HG02884 (cell line): ENCODE measurements around the gene PLEKHM3.
"Not testable (repeated sequence)": the region's sequence is repeated elsewhere in the genome, so short reads cannot be mapped to it uniquely, and the experiment has no call there.

Experiments
- ATAC-seq: cut with Tn5 transposase; IDR thresholded peaks from one replicate; pipeline ENCODE4 v1.9.1; 2021; ENCODE audit warnings: mild to moderate bottlenecking, moderate library complexity; ENCODE audit not compliant: unreplicated experiment

Gene PLEKHM3

DNA sequence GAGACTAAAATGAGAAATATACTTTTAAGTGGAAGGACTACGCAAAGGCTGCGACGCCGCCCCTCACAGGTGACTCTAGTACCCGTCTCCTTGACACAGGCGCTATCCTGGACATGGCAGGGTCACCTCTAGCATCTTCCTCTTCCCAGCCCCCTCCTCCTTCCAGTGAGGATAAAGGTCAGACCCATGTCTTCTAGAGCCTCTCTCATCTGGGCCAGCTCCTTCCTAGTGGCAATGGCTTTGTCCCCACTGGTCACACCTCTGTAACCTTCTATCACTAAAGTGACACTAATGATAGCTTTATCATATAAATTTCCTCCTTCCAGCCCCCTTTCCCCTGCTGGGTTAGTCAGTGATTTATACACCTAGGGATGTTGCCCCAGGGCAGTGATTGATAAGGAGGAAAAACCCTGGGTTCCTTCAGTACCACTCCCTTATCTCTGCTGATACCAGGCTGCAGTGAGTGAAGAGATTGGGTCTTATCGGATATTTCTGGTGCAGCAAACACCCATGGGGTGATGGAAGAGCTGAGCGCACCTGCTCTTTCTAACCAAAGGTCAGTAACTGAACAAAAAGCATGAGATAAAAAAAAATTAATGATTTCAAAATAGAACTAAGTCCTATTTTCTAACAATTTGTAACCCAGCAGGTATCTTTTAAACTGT, 193.6 kb downstream of the PLEKHM3 start:
- ATAC-seq = no peak

DNA sequence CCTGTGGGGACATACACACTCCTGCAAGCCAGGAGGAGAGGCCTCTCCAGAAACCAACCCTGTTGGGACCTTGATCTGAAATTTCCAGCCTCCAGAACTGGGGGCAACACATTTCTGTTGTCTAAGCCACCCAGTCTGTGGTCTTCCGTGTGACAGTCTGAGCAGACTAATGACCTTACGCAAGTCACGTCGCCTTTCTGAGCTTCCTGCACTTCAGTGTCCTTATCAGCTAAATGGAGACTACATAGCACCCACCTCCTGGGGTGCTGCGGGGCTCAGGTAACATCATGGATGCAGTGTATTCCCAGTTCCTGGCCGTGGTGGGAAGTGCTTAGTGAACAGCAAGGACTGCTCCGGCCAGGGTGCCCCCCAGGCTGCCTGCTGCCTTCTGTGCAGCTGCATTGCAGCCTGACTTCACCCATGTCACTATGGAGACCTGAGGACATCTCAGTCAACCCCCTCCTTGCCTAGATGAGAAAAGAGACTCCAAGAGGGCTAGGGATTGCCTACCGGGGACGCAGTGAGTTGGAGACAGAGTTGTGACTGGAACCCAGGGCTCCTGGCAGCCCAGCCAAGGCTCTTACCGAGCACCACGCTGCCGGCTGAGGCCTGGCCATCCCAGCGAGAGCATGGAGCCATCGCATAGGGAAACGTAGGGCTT, 194.4 kb downstream of the PLEKHM3 start:
- ATAC-seq = no peak

DNA sequence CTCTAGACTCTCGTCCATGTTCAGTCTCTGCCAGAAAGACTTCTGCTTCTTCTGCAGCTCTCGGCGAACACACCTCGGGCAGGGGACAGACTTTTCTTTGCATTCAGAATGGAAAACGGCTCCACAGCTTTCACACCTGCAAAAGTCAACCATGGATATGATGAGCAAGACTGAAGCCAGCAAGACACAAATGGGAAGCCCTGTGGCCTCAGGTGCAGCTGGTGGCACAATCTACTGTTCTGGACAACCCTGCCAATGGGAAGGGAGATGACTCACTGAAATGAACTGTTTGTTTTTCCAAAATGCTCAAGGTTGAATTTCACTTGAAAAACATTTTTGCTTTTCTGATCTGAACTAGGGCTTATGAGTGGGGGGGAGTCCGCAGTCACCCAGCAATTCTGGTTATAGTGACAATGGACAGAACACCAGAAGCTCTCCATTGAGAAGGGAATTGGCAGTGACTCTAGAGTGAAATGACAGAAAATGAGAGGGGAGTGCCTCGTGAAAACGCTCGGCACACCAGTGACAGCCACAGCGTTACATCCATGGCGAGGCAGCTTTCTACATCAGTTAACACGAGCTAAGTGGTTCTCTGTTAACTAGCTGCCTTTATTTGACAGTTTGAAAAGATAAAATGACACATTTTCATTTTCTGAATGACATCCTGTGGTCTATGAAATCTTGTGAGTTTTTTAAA, 196.8 kb downstream of the PLEKHM3 start:
- no peak for ATAC-seq

DNA sequence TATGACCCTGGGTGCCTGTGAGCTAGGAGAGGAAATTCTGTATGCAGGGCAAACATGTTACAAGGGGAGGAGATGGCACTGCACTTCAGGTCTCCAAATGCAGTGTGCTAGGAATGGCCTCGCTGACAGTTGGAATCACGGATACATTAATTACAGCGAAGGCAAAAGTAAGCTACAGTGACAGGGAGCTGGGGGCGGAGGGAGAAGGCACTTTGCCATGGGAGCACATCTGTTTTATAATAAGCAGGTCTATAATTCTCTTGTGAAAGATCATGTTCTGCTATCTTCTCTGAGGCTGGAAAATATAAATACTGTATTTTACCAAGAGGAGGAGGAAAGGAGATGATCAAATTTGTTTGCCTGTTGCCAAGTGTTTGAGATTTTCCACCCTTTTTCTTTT, 199.3 kb downstream of the PLEKHM3 start:
- ATAC-seq = no peak

DNA sequence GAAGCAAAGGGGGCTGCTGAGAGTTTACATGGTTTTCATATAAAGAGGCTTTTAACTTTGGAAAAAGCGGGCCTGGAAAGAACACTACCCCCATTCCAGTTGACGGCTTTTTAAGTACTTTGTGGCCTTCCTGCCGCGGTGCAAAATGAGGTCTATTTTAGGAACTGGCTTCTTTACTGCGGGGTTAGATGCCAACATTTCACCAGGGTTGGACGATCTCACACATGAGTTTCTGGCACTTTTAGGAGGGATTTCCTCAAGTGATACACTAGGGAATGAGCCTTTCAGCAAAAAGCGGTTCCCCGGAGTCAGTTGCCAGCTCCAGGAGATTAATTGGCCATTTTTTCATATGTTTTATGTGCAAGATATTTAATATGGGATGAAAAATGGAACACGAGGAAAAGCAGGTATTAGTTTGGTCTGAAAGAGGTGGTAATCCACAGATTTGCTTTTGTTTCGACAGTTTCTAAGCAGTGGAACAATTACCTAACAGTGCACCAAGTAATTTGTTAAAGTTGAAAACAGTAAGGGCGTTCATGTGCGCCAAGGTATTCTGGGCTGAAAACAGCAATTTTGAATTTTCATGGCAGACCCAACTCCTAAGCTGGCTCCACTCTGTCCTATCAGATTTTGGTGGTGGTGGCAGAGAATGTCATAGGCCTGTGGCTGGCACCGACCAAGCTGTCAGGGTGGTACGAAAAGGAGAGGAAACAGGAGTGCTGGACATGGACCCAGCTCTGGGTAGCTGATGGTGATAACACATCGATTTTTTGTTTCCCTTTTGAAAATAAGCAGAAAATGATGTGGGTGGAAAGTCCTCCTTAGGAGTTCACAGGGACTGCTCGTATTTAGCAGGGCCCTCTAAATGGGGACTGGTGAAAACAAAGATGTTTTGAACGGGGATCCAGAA, 200.0 kb downstream of the PLEKHM3 start:
- no peak for ATAC-seq

DNA sequence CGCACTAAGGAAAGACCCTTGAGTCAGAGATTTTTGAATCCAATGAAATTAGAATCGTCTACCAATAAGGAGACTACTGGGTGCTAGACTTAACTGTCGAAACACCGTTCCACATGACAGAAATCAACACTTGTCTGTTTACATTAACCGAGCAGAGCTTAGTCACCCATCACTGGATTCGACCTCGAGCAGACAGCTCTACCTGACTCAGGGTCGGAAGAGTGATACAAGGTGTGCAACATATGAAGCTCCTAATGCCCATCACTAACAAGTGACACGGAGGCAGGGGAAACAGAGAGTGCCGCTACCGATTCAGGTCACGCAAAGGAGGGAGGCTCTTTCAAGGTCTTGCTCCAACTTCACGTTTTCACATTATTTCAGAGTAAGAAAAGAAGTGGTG, 201.5 kb downstream of the PLEKHM3 start:
- no peak for ATAC-seq

DNA sequence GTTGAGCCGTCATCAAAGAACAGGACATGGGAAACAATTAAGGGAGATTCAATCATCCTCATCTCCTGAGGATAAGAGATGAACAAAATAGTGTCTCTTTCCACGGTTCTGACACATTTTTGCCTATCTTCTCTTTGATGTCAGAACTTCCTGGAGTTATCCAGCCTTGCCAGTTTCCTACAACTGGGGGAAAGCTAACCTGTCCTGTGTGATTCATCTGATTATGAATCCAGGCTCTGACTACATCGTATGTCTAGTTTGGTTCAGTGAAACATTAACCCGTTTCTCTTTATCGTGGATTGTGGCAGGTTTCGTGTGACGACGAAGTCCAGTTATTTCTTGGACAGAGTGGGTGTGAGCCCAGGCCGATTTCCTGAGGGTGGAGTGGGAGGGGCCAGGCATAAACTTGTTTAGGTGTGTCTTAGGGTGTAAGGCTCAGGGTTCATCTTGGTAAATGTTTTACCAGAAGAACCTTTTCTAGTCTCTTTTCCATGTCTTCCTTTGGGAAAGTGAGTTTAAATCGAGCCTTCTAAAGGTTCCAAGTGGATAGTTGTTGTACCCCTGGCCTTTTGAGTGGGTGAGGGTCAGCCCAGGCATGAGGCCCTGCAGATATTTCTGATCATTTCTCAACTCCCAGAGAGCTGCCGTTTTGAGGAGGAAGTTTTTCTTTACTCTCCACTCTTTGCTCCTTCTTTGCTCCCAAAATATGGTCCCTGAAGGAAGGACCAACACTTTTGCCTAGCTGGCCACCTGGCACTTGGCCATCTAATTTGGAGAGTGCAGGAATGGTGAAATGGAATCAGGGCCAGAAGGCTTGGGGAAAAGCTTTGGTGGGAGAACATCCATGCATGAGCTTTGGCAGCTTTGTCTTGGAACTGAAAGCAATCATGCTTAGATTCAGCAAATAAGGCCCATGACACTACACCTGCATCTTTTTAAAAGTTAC, 205.2 kb downstream of the PLEKHM3 start:
- no peak for ATAC-seq

DNA sequence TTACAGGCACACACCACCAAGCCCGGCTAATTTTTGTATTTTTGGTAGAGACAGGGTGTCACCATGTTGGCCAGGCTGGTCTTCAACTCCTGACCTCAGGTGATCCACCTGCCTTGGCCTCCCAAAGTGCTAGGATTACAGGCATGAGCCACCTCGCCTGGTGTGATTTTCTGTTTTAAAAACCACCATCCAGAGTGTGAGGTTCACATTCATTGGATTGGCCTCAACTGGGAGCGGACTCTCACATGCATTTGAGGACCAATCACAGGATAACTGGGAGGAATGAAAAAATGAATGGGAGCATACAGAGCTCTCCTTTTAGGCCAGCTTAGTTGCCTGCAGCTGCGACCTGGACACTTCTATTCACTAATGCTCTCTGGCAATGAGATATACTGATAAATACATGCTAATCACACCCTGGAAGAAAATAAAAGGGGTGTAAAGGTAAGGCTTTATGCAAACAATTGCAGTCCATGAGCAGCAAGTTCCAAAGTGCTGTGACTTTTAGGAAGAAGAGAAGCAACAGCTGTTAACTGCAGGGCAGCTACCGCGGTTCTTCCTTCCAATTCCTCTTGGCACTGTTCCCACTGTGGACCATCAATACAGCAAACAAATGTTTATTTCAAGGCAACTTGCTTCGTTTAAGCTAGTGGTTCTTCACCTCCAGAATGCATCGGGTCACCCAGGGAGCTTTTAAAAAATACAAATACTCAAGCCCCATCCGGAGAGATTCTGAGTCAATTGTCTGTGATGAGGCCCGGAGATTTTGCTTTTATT, 206.1 kb downstream of the PLEKHM3 start:
- ATAC-seq = no peak

DNA sequence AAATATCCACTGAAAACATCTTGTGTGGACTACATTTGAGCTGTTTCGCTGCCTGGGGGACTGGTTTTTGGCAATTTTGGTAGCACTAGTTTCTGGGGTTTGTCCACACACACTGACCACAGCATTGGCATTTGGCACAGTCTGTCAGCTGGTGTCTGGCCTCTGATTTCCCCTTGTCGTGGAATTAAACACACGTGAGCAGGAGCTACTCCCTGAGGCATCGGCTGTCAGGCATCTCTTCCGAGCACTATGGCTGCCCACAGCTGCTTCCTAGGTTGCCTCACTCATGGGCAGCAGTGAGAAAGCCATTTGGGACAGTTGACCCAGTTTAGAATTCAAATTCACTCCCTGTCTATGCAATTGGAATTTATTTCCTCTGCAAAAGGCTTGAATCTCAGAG, 208.8 kb downstream of the PLEKHM3 start:
- ATAC-seq = no peak

DNA sequence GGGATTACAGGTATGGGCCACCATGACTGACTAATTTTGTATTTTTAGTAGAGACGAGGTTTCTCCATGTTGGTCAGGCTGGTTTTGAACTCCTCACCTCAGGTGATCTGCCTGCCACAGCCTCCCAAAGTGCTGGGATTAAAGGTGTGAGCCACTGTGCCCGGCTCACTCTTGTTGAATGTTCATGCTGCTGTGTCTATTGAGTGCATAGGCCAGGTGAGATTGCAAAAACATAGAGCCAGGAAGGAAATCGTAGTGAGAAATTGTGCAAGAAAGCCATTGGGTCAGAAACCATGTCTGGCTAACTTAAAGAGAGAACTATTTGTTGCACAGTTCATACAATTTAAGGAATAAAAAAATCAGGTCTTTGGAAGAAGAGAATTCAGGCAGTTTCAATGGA, 210.1 kb downstream of the PLEKHM3 start:
- no peak for ATAC-seq

DNA sequence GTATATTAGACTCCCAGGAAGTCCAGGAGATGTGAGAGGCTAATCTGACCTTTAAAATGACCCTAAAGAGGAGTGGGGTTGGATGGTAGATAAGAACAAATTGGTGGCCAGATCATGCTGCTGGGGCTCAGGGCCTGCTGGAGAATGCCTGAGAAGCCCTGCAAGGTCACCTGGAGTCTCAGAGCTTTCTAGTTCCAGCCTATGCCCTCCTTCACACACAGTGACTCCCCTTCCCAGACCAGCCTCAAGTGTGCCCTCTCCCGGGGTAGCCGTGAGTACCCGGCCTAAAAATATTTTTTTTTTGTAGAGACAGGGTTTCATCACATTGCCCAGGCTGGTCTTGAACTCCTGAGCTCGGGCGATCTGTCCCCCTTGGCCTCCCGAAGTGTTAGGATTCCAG, 211.4 kb downstream of the PLEKHM3 start:
- no peak for ATAC-seq

DNA sequence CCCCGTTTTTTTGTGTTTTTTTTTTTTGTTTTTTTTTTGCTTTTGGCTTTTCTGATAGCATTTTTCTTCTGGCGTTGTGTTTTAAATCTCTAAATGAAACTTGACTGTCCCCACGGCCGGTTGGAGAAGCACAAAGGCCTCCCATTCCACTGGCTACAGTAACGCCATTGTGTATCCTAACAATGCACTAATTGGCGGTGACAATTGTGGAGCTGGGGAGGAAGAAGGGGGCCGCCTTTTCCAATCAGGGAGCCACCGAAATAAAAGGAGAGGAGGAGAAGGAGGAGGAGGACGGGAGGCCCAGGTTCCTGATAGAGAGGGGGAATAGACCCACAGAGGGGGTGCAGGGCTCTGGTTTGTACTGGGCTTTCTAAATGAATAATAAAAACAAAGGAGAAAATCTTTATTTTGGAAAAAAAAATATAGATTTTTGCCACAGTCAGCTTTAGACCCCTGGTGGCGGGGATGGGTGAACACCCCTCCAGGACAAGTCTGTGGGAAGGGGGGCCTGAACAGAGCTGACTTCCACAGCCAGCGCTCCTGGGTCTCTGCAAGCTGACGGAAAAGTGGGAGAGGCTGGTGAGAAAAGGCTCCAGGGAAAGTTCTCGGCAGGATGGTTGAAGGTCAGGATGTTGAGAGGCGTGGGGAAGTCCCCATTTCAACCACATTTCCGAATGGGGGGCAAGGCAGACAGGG, 212.0 kb downstream of the PLEKHM3 start:
- ATAC-seq = no peak

DNA sequence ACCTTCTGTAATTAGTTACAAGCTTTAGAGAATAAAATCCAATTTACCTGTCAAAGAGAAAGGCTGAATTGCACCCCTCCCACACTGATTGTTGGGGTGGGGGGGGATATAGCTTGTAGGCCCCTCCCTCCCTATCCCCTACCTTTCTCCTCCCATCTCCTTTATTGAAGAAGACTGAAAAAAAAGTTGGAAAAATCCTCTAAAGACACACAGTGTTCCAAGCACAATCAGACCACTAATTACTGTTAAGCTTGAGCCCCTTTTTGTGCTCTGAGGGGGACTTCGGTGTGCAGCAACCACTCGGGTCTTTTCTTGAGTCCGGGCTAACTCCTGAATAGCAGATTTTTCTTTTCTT, 212.6 kb downstream of the PLEKHM3 start:
- ATAC-seq = no peak

DNA sequence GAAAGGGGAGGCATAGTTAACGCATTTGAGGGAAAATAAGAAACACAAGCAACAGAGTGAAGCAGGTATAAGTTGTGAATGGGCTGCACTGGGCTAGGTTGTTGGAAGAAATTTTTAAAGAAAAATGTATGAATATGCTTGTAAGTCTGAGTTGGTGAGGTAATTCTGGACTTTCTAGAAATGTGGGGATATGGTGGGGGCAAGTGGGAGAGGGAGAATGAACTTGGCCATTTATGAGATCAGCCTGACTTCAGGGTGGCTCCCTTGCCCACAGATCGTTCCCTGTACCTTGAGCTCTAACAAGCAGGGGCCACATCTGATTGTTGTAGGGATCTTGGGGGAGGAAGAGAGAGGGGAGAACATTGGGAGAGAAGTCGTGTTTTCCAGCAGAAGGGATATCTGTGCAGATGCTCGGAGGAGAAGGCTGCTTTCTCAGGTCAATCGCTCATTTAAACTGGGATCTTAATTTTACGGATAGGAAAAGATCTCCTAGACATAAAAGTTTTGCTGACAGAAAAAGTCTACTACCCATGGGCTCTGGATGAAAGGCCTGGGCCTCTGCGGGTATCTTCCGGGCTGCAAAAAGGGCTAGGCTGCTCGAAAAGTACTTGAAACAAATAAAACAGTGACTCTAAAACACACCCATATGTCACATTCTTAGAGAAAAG, 213.1 kb downstream of the PLEKHM3 start:
- no peak for ATAC-seq

DNA sequence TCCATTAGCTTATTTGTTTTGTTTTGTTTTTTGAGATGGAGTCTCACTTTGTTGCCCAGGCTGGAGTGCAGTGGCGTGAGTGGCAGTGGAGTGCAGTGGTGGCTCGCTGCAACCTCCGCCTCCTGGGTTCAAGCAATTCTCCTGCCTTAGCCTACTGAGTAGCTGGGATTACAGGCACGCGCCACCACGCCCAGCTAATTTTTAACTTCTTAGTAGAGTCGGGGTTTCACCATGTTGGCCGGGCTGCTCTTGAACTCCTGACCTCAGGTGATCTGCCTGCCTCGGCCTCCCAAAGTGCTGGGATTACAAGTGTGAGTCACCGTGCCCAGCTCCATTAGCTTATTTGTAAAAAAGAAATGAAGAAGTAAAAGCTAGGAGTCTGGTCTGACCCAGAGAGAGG, 213.7 kb downstream of the PLEKHM3 start:
- ATAC-seq = not testable (repeated sequence)

DNA sequence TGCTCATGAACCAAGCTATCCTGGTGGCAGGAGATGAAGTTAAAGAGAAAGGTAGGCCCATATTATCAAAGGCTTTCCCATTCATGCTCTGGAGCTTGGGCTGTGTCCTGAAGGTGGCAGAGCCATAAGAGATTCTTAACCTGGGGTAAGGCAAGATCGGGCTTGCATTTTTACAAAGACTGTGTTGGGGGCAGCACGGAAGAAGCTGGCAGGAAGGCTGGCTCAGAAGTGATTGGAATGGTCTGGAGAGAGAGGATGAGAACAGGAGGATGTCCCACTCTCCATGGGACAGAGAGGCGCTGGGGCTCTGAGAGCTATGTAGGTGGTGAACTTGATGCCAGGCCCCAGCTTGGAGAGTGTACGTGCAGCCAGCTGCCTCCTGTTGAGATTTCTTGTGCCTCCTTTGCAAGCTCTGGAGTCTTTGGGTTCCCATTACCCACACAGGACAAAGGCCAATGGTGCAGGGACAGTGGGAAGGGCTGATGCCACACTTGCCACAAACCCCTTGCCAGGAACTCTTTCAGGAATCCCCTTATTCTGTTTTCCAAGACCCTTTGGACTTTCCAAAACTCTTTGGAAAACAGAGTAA, 215.0 kb downstream of the PLEKHM3 start:
- no peak for ATAC-seq

DNA sequence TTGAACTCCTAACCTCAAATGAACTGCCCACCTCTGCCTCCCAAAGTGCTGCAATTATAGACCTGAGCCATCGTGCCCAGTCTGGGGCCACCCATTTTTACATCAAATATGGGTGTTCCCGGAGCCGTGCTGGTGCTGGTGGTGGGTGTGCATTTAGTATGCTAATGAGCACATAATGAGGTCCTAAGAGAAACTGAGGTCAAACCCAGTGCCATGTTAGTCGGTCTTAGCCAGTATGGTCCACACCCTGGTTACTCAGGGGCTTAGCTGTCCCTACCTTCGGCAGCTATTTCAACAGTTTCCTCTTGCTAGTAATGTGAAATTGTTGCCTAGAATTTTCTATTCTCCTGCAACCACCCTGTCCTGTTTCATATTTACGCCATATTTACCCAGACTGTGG, 217.2 kb downstream of the PLEKHM3 start:
- ATAC-seq = no peak

DNA sequence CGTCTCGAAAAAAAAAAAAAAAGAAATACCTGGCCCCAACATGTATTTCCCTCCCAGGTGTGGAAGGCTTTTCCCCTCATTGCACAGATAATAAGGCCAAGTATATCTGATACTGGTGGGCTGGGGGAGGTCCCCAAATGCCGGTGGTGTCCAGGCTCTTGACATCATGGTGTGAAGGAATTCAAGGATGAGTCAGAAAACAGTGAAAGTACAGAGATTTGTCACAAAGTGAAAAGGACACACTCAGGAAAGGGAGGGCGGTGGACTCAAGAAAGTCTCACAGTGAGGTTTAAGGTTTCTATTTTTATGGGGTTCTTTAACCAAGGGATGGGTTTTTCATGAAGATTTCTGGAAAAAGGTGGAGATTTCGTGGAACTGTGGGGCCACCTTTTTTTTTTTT, 217.8 kb downstream of the PLEKHM3 start:
- ATAC-seq = peak; percentile 82
